B cell (primary cell): Measurements from ENCODE around the gene BRD9.
"Not testable (repeated sequence)": the region's sequence is repeated elsewhere in the genome, so short reads cannot be mapped to it uniquely, and the experiment has no call there.

Source experiments
- CTCF ChIP-seq: fragments of 200-600 bp; IDR thresholded peaks from one replicate; pipeline ENCODE4 v1.8.0; 2022; ENCODE audit warnings: antibody characterized with exemption, mild to moderate bottlenecking
- EZH2 ChIP-seq: IDR thresholded peaks from 2 replicates; pipeline ENCODE4 v1.6.1; 2012; ENCODE audit warnings: borderline replicate concordance, low read depth, mild to moderate bottlenecking, moderate library complexity, low read length; ENCODE audit not compliant: insufficient read depth, poor library complexity, severe bottlenecking

DNA sequence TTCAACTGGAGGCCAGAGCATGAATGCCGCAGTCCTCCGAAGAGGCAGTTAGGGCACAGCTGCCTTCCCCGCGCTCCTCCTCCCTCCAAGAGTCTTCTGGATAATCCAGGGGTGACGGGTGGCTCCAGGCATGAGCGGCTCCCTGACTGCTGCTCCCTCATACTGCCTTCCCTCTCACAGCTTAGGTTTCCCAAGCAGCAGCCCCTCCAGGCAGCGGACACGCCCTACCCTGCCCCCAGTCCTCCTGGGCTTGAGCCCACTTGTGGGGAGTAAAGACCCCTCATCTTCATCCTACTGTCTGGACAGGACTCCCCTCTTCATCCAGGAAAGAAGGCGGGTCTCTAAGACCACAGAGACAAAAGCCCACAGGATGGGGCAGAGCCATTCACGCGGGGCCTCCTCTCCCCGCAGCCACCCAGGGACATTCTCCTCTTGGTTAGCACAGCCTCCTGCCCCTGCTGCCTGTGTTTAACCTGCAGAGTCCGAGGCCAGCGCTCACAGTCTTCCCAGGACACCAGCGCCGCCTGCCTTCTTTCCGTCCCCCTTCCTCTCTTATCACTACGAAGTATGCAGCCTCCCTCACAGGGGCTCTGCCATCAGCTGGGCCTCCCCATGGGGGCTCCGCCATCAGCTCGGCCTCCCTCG lies 47.4 kb downstream of the BRD9 start:
- TF ChIP-seq CTCF, EZH2: not testable (repeated sequence)
